ENCODE data around the gene BICD1.

The BICD1 gene

GRCh38 chr12:32104572-32105355, 1.9 kb upstream of the BICD1 start:
- no peak for DNase-seq (ENCODE audit: low spot score)

GRCh38 chr12:32105986-32106516, 596 bp upstream of the BICD1 start:
- no peak for DNase-seq (ENCODE audit: low spot score)

GRCh38 chr12:32107359-32108267, 966 bp downstream of the BICD1 start:
- DNase-seq (ENCODE audit: low spot score) = peak; percentile 91

- DNase-seq (ENCODE audit: low spot score) = no peak
Observed at GRCh38 chr12:32108787-32109186, 2.1 kb downstream of the BICD1 start.

- DNase-seq (ENCODE audit: low spot score) = no peak
Observed at GRCh38 chr12:32110417-32110816, 3.8 kb downstream of the BICD1 start.

- no peak for DNase-seq (ENCODE audit: low spot score)
Observed at GRCh38 chr12:32110942-32111341, 4.3 kb downstream of the BICD1 start.

- peak; percentile 89 for DNase-seq (ENCODE audit: low spot score)
Observed at GRCh38 chr12:32115404-32116104, 8.9 kb downstream of the BICD1 start.

GRCh38 chr12:32116897-32117296, 10.2 kb downstream of the BICD1 start:
- no peak for DNase-seq (ENCODE audit: low spot score)

GRCh38 chr12:32117316-32117715, 10.7 kb downstream of the BICD1 start:
- DNase-seq (ENCODE audit: low spot score) = no peak

GRCh38 chr12:32118806-32119205, 12.2 kb downstream of the BICD1 start:
- no peak for DNase-seq (ENCODE audit: low spot score)

GRCh38 chr12:32120419-32120818, 13.8 kb downstream of the BICD1 start:
- peak; percentile 69 for DNase-seq (ENCODE audit: low spot score)

GRCh38 chr12:32124637-32125036, 18.0 kb downstream of the BICD1 start:
- DNase-seq (ENCODE audit: low spot score) = no peak

GRCh38 chr12:32125455-32126084, 18.9 kb downstream of the BICD1 start:
- DNase-seq (ENCODE audit: low spot score) = no peak

GRCh38 chr12:32126720-32127119, 20.1 kb downstream of the BICD1 start:
- DNase-seq (ENCODE audit: low spot score) = no peak

- no peak for DNase-seq (ENCODE audit: low spot score)
Observed at GRCh38 chr12:32131666-32132065, 25.0 kb downstream of the BICD1 start.

- DNase-seq (ENCODE audit: low spot score) = no peak
Observed at GRCh38 chr12:32134101-32134888, 27.6 kb downstream of the BICD1 start.

GRCh38 chr12:32135967-32136366, 29.3 kb downstream of the BICD1 start:
- no peak for DNase-seq (ENCODE audit: low spot score)

GRCh38 chr12:32136404-32136803, 29.8 kb downstream of the BICD1 start:
- no peak for DNase-seq (ENCODE audit: low spot score)

GRCh38 chr12:32139064-32139421, 32.4 kb downstream of the BICD1 start:
- no peak for DNase-seq (ENCODE audit: low spot score)

GRCh38 chr12:32140877-32141276, 34.2 kb downstream of the BICD1 start:
- no peak for DNase-seq (ENCODE audit: low spot score)

GRCh38 chr12:32145096-32145495, 38.4 kb downstream of the BICD1 start:
- DNase-seq (ENCODE audit: low spot score) = no peak
